GM23338 (cell line): Measurements from ENCODE around the gene NFKB2. TPM values are rescaled to one million over a fixed set of nuclear protein-coding genes. Genes with fewer than 3 reads are reported as not detected.

Experiments
- ATAC-seq: fragments of 200-7000 bp; cut with Tn5 transposase; 3 replicates; pipeline ENCODE4 v1.9.1; 2020
- DNase-seq: peaks from one replicate; pipeline ENCODE4 v3.0.0-alpha.2; 2015; ENCODE audit warnings: low spot score
- H2AFZ ChIP-seq: fragments of 200-600 bp; sonication (generic); 2 replicates; pipeline ENCODE4 v1.8.0; 2016; ENCODE audit warnings: antibody characterized with exemption, mild to moderate bottlenecking, moderate library complexity
- H3F3A ChIP-seq: fragments of 200-600 bp; sonication (generic); replicated peaks from 2 replicates; pipeline ENCODE4 v1.8.0; 2017; ENCODE audit warnings: antibody characterized with exemption, mixed run types, low read depth
- H3K27ac ChIP-seq: fragments of 200-600 bp; sonication (generic); 2 replicates; pipeline ENCODE4 v1.6.1; 2016; ENCODE audit warnings: low read depth
- H3K27me3 ChIP-seq: fragments of 200-600 bp; sonication (generic); 2 replicates; pipeline ENCODE4 v1.8.0; 2016; ENCODE audit warnings: mild to moderate bottlenecking, mixed run types, moderate library complexity; ENCODE audit not compliant: insufficient read depth
- H3K36me3 ChIP-seq: fragments of 200-600 bp; sonication (generic); 2 replicates; pipeline ENCODE4 v1.8.0; 2016; ENCODE audit warnings: mild to moderate bottlenecking; ENCODE audit not compliant: insufficient read depth
- H3K4me1 ChIP-seq: fragments of 200-600 bp; sonication (generic); 2 replicates; pipeline ENCODE4 v1.8.0; 2016; ENCODE audit warnings: mild to moderate bottlenecking, moderate library complexity; ENCODE audit not compliant: insufficient read depth
- H3K4me2 ChIP-seq: fragments of 200-600 bp; sonication (generic); 2 replicates; pipeline ENCODE4 v1.7.1; 2017; ENCODE audit warnings: mixed run types
- H3K4me3 ChIP-seq: fragments of 200-600 bp; sonication (generic); 2 replicates; pipeline ENCODE4 v1.6.1; 2016; ENCODE audit warnings: mixed run types
- H3K79me2 ChIP-seq: fragments of 200-600 bp; sonication (generic); replicated peaks from 2 replicates; pipeline ENCODE4 v1.8.0; 2017; ENCODE audit warnings: mild to moderate bottlenecking; ENCODE audit not compliant: insufficient read depth
- H3K9me2 ChIP-seq: fragments of 200-600 bp; sonication (generic); 2 replicates; pipeline ENCODE4 v1.8.0; 2017; ENCODE audit not compliant: insufficient read depth
- H4K20me1 ChIP-seq: fragments of 200-600 bp; sonication (generic); replicated peaks from 2 replicates; pipeline ENCODE4 v1.8.0; 2017; ENCODE audit warnings: mild to moderate bottlenecking; ENCODE audit not compliant: insufficient read depth
- H3K27ac Mint-ChIP-seq: 2 replicates; pipeline ENCODE4 v1.8.0; 2020; ENCODE audit warnings: inconsistent platforms, mild to moderate bottlenecking, moderate library complexity, mixed read lengths
- H3K27me3 Mint-ChIP-seq: 3 replicates; pipeline ENCODE4 v1.8.0; 2022; ENCODE audit warnings: low read depth, mild to moderate bottlenecking, moderate library complexity, mixed read lengths, inconsistent platforms; ENCODE audit not compliant: insufficient read depth, poor library complexity
- H3K36me3 Mint-ChIP-seq: 3 replicates; pipeline ENCODE4 v1.8.0; 2021; ENCODE audit warnings: low read depth, mild to moderate bottlenecking, inconsistent platforms, moderate library complexity, mixed read lengths
- H3K4me1 Mint-ChIP-seq: 3 replicates; pipeline ENCODE4 v1.8.0; 2020; ENCODE audit warnings: mild to moderate bottlenecking, inconsistent platforms, mixed read lengths
- H3K4me3 Mint-ChIP-seq: 3 replicates; pipeline ENCODE4 v1.8.0; 2021; ENCODE audit warnings: moderate library complexity, mild to moderate bottlenecking, inconsistent platforms, mixed read lengths
- H3K9me3 Mint-ChIP-seq: 3 replicates; pipeline ENCODE4 v1.8.0; 2020; ENCODE audit warnings: moderate library complexity, mild to moderate bottlenecking, inconsistent platforms, mixed read lengths
- EZH2 ChIP-seq: fragments of 200-600 bp; sonication (generic); IDR thresholded peaks from one replicate; pipeline ENCODE4 v1.8.0; 2017; ENCODE audit warnings: antibody characterized with exemption, mild to moderate bottlenecking, low read depth; ENCODE audit not compliant: unreplicated experiment
- EZH2phosphoT487 ChIP-seq: fragments of 200-600 bp; sonication (generic); IDR thresholded peaks from one replicate; pipeline ENCODE4 v1.8.1; 2018; ENCODE audit warnings: antibody characterized with exemption; ENCODE audit not compliant: unreplicated experiment
- POLR2AphosphoS5 ChIP-seq: IDR thresholded peaks from 2 replicates; pipeline ENCODE4 v1.6.1; 2016; ENCODE audit warnings: antibody characterized with exemption, low read depth
- polyA plus RNA-seq: library from polyadenylated mRNA; unstranded; fragments of >200 nt; fragmentation: Nextera tagmentation; extraction: Ambion mirVana; gene quantifications from 2 replicates; pipeline ENCODE4 v1.2.1, GENCODE V29; 2016
- total RNA-seq: library from RNA; depleted of rRNA; stranded (reverse); fragments of >200 nt; shearing (Covaris generic); gene quantifications from 2 replicates; pipeline ENCODE4 v1.2.3, GENCODE V29; 2014
- TF ChIP-seq, protein P1 (sequence below), 2 experiments: fragments of 200-600 bp in 1 of 2; sonication (generic) in 1 of 2; conservative IDR thresholded peaks; 2 replicates each; pipeline versions ENCODE4 v1.5.1 to v1.6.1; 2016 to 2017; ENCODE audit warnings: antibody characterized with exemption in 2 of 2, low read depth in 2 of 2, mild to moderate bottlenecking in 2 of 2, moderate library complexity in 1 of 2
- TF ChIP-seq, protein P2 (sequence below): IDR thresholded peaks from 2 replicates; pipeline ENCODE4 v1.6.1; 2016; ENCODE audit warnings: antibody characterized with exemption

NFKB2 gene
- total and polyA plus RNA-seq, 2 experiments from 2014 or later = 6.8 to 29.4 TPM

DNA sequence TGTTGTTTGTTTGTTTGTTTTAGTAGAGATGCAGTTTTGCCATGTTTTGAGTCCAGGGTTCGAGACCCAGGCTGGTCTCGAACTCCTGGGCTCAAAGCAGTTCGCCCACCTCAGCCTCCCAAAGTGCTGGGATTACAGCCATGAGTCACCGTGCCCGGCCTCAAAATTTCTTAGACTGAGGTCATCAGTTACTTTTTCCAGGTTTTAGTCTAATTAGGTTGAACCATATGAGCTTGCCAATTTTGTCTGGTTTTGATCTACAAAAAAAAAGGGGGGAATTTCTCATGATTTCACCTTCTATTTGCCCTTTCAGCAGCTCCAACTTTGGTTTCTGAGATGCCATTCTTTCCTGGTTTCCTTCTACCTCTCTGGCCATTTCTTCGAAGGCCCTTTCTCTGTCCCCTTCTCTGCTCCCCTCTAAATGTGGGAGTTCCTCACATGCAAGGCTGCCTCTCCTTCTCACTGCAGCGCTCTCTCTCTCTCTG, 31.3 kb downstream of the NFKB2 start:
- no peak for ATAC-seq
- H3K4me1 Mint-ChIP-seq = peaks cover 9% of the 10 kb centered on the region
- no peak for TF ChIP-seq POLR2AphosphoS5
- H3K4me2 ChIP-seq = no peak overlapping the region
- peaks cover 14% of the 10 kb centered on the region for H3K4me1 ChIP-seq
- H3F3A ChIP-seq = 0 out of 2 replicates have a peak, but pooled peaks cover 13% of the 10 kb centered on the region
- no peaks in the 10 kb centered on the region; the same call in 1 of the 2 replicates for H3K36me3 ChIP-seq
- H3K27ac Mint-ChIP-seq = no peak overlapping the region
- H3K36me3 Mint-ChIP-seq = peaks cover 20% of the 10 kb centered on the region; the same call in 2 of the 3 replicates
- H4K20me1 ChIP-seq = no peaks in the 10 kb centered on the region; the same call in none of the 2 replicates
- no peaks in the 10 kb centered on the region for H3K9me3 Mint-ChIP-seq
- H3K79me2 ChIP-seq = no peaks in the 10 kb centered on the region; the same call in 1 of the 2 replicates
- H3K4me3 Mint-ChIP-seq = no peak overlapping the region
- H3K27ac ChIP-seq = no peak overlapping the region
- no peak overlapping the region for H3K4me3 ChIP-seq
- peaks cover 16% of the 10 kb centered on the region for H3K27me3 Mint-ChIP-seq
- no peak for DNase-seq
- H2AFZ ChIP-seq = no peak overlapping the region
- H3K27me3 ChIP-seq = peaks cover 6% of the 10 kb centered on the region; the same call in 1 of the 2 replicates
- no peaks in the 10 kb centered on the region for H3K9me2 ChIP-seq

DNA sequence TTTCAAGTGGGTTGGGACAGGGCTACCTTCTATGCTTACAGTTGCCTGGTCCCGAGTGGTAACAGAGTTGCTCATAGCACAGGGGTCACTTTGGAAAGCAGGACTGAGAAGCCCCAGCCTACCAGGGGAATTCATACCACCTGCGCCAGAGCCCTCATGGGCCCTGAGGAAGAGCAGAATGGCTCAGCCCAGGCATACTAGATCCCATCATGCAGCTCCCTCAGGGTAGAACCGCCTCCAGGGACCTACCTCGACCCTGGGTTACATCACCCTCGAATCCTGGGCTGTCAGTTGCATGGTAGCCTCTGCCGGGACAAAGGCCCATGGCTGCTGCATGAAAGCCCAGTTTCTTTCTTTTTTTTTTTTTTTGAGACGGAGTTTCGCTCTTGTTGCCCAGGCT, 34.0 kb downstream of the NFKB2 start:
- Histone ChIP-seq H3K27ac (no peak overlapping the region), H2AFZ (no peak overlapping the region), H3K4me2 (no peak overlapping the region), H3K9me2 (no peaks in the 10 kb centered on the region), H3K4me1 (peaks cover 9% of the 10 kb centered on the region), H3K4me3 (no peak overlapping the region), H4K20me1 (no peaks in the 10 kb centered on the region; the same call in 1 of the 2 replicates), H3K36me3 (no peaks in the 10 kb centered on the region; the same call in 1 of the 2 replicates), H3F3A (0 out of 2 replicates have a peak, but pooled peaks cover 7% of the 10 kb centered on the region), H3K27me3 (peaks cover 18% of the 10 kb centered on the region), H3K79me2 (no peaks in the 10 kb centered on the region; the same call in 1 of the 2 replicates)
- ATAC-seq (no peak), DNase-seq (peak; percentile 30)
- Mint-ChIP-seq H3K4me3 (no peak overlapping the region), H3K27me3 (peaks cover 28% of the 10 kb centered on the region), H3K4me1 (peaks cover 9% of the 10 kb centered on the region), H3K36me3 (peaks cover 5% of the 10 kb centered on the region; the same call in 1 of the 3 replicates), H3K9me3 (no peaks in the 10 kb centered on the region), H3K27ac (no peak overlapping the region)
- TF ChIP-seq, protein P1, sequence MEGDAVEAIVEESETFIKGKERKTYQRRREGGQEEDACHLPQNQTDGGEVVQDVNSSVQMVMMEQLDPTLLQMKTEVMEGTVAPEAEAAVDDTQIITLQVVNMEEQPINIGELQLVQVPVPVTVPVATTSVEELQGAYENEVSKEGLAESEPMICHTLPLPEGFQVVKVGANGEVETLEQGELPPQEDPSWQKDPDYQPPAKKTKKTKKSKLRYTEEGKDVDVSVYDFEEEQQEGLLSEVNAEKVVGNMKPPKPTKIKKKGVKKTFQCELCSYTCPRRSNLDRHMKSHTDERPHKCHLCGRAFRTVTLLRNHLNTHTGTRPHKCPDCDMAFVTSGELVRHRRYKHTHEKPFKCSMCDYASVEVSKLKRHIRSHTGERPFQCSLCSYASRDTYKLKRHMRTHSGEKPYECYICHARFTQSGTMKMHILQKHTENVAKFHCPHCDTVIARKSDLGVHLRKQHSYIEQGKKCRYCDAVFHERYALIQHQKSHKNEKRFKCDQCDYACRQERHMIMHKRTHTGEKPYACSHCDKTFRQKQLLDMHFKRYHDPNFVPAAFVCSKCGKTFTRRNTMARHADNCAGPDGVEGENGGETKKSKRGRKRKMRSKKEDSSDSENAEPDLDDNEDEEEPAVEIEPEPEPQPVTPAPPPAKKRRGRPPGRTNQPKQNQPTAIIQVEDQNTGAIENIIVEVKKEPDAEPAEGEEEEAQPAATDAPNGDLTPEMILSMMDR (conservative IDR thresholded peaks at IDR 0.05; ENCODE audit: low read depth in 2 of 2) = no peak
- TF ChIP-seq, protein P2, sequence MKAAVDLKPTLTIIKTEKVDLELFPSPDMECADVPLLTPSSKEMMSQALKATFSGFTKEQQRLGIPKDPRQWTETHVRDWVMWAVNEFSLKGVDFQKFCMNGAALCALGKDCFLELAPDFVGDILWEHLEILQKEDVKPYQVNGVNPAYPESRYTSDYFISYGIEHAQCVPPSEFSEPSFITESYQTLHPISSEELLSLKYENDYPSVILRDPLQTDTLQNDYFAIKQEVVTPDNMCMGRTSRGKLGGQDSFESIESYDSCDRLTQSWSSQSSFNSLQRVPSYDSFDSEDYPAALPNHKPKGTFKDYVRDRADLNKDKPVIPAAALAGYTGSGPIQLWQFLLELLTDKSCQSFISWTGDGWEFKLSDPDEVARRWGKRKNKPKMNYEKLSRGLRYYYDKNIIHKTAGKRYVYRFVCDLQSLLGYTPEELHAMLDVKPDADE = no peak
- TF ChIP-seq EZH2phosphoT487 (no peak), EZH2 (no peak)
